D341Med (cell line): ENCODE data around the gene MAN1C1.
A peak's percentile ranks its signal among the peaks of the same experiment; 100 is the strongest.

ENCODE experiments used
- DNase-seq: peaks from one replicate; pipeline ENCODE4 v3.0.0; 2012; ENCODE audit warnings: low spot score

The MAN1C1 gene

DNA sequence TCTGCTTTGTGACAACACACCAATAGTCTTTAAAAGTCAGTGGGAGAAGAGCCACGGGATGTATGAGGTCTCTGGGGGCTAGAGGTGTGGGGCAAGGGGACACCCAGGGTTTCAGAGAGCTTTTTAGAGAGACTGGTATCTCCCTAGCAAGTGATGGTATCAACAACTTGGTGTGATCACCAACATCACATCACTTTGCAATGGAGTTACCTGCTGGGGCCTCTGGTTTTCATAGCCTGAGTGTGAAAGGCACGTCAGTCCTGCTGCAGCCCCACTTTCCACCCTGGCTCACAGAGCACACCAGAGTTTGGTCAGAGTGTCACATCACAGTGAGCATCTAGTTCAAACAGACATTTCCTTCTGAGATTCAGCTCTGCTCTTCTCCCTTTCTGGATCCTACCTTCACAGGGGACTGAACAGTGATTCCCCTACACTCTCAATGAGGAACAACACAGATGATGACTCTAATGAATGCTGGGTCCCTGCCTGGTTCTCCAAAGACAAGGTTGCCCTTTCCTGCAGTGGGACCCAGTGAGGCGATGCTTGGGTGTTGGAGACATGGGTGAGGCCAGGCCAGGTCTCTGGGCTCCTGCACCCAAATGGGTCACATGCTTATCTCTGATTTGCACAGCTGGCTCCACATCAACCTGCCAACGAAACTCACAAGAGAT lies 2.0 kb upstream of the MAN1C1 start:
- DNase-seq, result no peak

- DNase-seq, result no peak
These were observed 1.4 kb upstream of the MAN1C1 start for GRCh38 chr1:25615172-25615541.

DNA sequence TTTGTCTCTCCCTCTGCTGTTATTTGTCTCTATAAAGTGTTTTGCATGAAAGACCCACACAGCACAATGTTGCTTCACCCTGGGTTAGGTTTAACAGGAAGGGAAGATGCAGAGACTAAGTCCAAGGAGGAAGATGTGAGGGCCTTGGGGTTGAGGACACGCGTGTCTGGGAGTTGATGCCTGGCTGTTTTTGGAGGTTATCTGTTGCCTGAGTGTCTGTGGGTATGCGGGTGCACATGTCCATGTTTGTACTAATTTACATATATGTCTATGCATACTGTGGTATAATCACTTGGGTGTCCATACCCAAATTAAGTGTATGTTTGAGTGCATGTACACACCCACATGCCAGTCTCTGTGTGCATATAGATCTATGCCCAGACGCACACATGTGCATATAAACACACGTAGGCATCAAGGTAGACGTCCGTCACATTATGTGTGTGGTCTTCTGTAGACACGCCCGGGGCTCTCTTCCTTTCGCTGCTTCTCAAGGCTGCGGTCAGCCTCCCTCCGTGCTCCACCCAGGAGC lies 962 bp upstream of the MAN1C1 start:
- DNase-seq, result no peak

- peak; percentile 55 for DNase-seq
These were observed 515 bp downstream of the MAN1C1 start for GRCh38 chr1:25616987-25617624.

GRCh38 chr1:25617625-25618432 lies 1.2 kb downstream of the MAN1C1 start:
- DNase-seq, result no peak

- DNase-seq, result no peak
These were observed 1.8 kb downstream of the MAN1C1 start for GRCh38 chr1:25618433-25618808.

- peak; percentile 69 for DNase-seq
These were observed 2.7 kb downstream of the MAN1C1 start for GRCh38 chr1:25619101-25619890.

DNA sequence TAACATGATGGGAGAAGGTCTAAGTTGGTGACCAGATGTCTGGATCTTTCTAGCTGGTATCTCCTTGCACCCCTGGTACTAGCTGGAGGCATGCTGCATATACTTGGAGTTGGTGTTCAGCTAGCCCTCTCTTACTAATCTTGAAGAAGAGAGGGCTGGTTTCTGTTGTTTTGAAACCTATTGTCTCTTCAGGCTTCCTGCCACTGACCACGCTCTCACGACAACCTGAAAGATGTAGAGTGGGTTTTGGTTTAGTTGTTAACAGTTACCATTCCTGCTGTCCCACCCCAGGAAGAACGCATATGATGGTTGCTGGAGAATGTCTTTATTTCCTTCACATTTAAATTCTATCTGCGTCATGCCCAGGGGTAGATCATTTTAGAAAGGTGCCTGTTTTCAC lies 3.6 kb downstream of the MAN1C1 start:
- DNase-seq, result no peak

GRCh38 chr1:25620701-25621350 lies 4.2 kb downstream of the MAN1C1 start:
- no peak for DNase-seq

GRCh38 chr1:25621876-25622275 lies 5.3 kb downstream of the MAN1C1 start:
- no peak for DNase-seq

DNA sequence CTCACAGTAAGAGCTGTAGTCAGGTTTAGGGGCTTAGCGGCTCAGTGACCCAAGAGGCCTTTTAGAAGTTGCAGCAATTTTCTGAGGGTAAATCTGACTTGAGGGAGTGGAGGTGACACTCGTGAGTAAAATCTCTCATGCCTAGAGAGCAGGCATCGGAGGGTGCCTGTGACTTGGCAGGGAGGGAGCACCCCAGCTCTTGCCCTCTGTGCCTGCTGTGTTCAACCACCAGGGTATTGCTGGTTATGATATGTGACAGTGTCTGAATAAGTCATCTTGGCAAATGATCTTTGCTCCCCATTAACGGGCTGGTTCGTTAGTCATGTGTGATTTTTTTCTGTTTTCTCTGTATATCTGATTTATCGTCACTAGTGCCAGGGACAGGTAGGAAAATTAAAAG lies 5.9 kb downstream of the MAN1C1 start:
- DNase-seq, result no peak

GRCh38 chr1:25623007-25623406 lies 6.4 kb downstream of the MAN1C1 start:
- no peak for DNase-seq

- no peak for DNase-seq
These were observed 7.1 kb downstream of the MAN1C1 start for GRCh38 chr1:25623731-25624130.

GRCh38 chr1:25624156-25624555 lies 7.6 kb downstream of the MAN1C1 start:
- no peak for DNase-seq

- no peak for DNase-seq
These were observed 8.0 kb downstream of the MAN1C1 start for GRCh38 chr1:25624604-25625003.

DNA sequence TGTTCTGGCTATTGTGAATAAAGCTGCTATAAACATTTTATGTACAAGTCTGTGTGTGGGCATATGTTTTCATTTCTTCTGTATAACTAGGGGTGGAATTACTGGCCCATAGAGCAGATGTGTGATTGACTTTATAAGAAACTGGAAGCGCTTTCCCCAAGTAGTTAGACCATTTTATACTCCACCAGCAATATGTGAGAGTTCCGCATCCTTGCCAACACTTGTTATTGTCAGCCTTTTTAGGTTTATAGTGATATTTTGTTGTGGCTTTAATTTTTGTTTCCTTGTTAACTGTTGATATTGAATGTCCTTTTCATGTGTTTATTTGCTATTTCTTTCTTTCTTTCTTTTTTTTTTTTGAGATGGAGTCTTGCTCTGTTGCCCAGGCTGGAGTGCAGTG lies 9.4 kb downstream of the MAN1C1 start:
- DNase-seq, result no peak

DNA sequence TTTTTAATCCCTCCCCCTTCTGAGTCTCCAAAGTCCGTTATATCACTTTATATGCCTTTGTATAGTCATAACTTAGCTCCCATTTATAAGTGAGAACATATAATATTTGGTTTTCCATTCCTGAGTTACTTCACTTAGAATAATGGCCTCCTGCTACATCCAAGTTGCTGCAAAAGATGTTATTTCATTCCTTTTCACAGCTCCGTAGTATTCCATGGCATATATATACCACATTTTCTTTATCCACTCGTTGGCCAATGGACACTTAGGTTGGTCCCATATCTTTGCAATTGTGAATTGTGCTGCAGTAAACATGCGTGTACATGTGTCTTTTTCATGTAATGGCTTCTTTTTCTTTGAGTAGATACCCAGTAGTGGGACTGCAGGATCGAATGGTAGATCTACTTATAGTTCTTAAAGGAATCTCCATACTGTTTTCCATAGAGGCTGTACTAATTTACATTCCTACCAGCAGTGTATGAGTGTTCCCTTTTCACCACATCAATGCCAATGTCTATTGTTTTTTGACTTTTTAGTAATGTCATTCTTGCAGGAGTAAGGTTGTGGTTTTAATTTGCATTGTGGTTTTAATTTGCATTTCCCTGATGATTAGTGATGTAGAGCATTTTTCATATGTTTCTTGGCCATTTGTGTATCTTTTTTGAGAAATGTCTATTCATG lies 12.3 kb downstream of the MAN1C1 start:
- DNase-seq, result no peak

DNA sequence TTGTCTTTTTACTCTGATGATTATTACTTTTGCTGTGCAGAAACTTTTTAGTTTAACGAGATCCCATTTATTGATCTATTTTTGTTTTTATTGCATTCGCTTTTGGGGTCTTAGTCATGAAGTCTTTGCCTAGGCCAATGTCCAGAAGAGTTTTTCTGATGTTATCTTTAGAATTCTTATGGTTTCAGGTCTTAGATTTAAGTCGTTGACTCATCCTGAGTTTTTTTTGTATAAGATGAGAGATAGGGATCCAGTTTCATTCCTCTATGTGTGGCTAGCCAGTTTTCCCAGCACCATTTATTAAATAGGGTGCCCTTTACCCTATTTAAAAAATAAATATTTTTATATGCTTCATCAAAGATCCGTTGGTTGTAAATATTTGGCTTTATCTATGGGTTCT lies 13.2 kb downstream of the MAN1C1 start:
- DNase-seq, result no peak

GRCh38 chr1:25631750-25632485 lies 15.3 kb downstream of the MAN1C1 start:
- DNase-seq, result no peak

DNA sequence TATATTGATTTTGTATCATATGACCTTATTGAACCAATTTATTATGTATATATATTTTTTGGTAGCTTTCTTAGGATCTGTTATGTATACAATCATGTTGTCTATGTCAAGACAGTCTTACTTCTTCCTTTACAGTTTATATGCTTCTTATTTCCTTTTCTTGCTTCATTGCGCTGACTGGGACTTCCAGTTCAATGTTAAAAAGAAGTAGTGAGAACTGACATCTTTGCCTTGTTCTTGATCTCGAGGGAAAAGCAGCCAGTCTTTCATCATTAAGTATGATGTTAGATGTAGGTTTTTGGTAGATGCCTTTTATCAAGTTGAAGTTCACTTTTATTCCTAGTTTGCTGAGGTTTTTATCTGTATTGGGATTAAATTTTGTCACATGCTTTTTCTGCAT lies 17.5 kb downstream of the MAN1C1 start:
- no peak for DNase-seq
